PC-9 (cell line): ENCODE results near the gene FCN3. TPM values are rescaled to one million over a fixed set of nuclear protein-coding genes. Genes with fewer than 3 reads are reported as not detected.
A peak's percentile ranks its signal among the peaks of the same experiment; 100 is the strongest.

Source experiments
- BruUV-seq: library from RNA; stranded (reverse); fragments of 400-500 nt; replicated peaks from 2 replicates; lab custom pipeline; 2021; lab: Mats Ljungman, UMichigan
- CTCF ChIA-PET: fragments of 300-600 bp; sonication (Branson Sonifier 250); formaldehyde crosslinking; loops from one replicate; lab custom pipeline; 2022; ENCODE audit warnings: antibody characterized with exemption; lab: Charles Lee
- POLR2A ChIA-PET: fragments of 300-600 bp; sonication (Branson Sonifier 250); formaldehyde crosslinking; loops from one replicate; lab custom pipeline; 2022; ENCODE audit warnings: antibody characterized with exemption; ENCODE audit not compliant: unreplicated experiment; lab: Charles Lee
- DNase-seq, 2 experiments: peaks; one replicate each; pipeline versions ENCODE4 v3.0.0 to v3.0.0-alpha.2; 2015 to 2022; ENCODE audit warnings: mixed read lengths in 1 of 2
- H2AFZ ChIP-seq: fragments of 200-600 bp; sonication (generic); 2 replicates; pipeline ENCODE4 v1.8.1; 2017; ENCODE audit warnings: antibody characterized with exemption
- H3F3A ChIP-seq: fragments of 200-600 bp; sonication (generic); 2 replicates; pipeline ENCODE4 v1.8.1; 2017; ENCODE audit warnings: antibody characterized with exemption, mild to moderate bottlenecking, low read depth; ENCODE audit not compliant: insufficient read depth
- H3K27ac ChIP-seq: fragments of 200-600 bp; sonication (generic); 2 replicates; pipeline ENCODE4 v1.6.1; 2016; ENCODE audit warnings: mixed run types
- H3K27me3 ChIP-seq: fragments of 200-600 bp; sonication (generic); 2 replicates; pipeline ENCODE4 v1.6.1; 2016; ENCODE audit warnings: low read depth, mixed run types; ENCODE audit not compliant: insufficient read depth
- H3K36me3 ChIP-seq: fragments of 200-600 bp; sonication (generic); 2 replicates; pipeline ENCODE4 v1.6.1; 2016; ENCODE audit warnings: low read depth, mixed run types
- H3K4me1 ChIP-seq: fragments of 200-600 bp; sonication (generic); replicated peaks from 2 replicates; pipeline ENCODE4 v1.6.1; 2016; ENCODE audit warnings: mixed run types; ENCODE audit not compliant: insufficient read depth
- H3K4me2 ChIP-seq: fragments of 200-600 bp; sonication (generic); 2 replicates; pipeline ENCODE4 v1.6.1; 2017; ENCODE audit warnings: mixed run types
- H3K4me3 ChIP-seq: fragments of 200-600 bp; sonication (generic); 2 replicates; pipeline ENCODE4 v1.6.1; 2016; ENCODE audit warnings: mixed run types
- H3K79me2 ChIP-seq: fragments of 200-600 bp; sonication (generic); 2 replicates; pipeline ENCODE4 v1.6.1; 2017; ENCODE audit warnings: low read depth, mixed run types
- H3K9me2 ChIP-seq: fragments of 200-600 bp; sonication (generic); 2 replicates; pipeline ENCODE4 v1.8.1; 2017; ENCODE audit warnings: mild to moderate bottlenecking; ENCODE audit not compliant: insufficient read depth
- H3K9me3 ChIP-seq: fragments of 200-600 bp; sonication (generic); 2 replicates; pipeline ENCODE4 v1.8.1; 2016; ENCODE audit warnings: low read depth; ENCODE audit not compliant: insufficient read depth
- H4K20me1 ChIP-seq: fragments of 200-600 bp; sonication (generic); 2 replicates; pipeline ENCODE4 v1.8.1; 2017; ENCODE audit not compliant: insufficient read depth
- CTCF ChIP-seq: fragments of 200-600 bp; sonication (generic); conservative IDR thresholded peaks from 2 replicates; pipeline ENCODE4 v1.6.1; 2017; ENCODE audit warnings: mixed run types, antibody characterized with exemption, mild to moderate bottlenecking, moderate library complexity
- EZH2 ChIP-seq: fragments of 200-600 bp; sonication (generic); IDR thresholded peaks from 2 replicates; pipeline ENCODE4 v1.8.0; 2017; ENCODE audit warnings: antibody characterized with exemption, low read depth
- intact Hi-C: fragments of 100-400 bp; cut with micrococcal nuclease; formaldehyde crosslinking; loops from one replicate; pipeline ENCODE4 v1.10.0; 2022; ENCODE audit not compliant: unreplicated experiment
- total RNA-seq: library from RNA; stranded (reverse); gene quantifications from 2 replicates; pipeline ENCODE4 v1.2.3, GENCODE V29; 2021

The FCN3 gene
- total RNA-seq, 1 experiment from 2014 or later = not detected

- no peak for TF ChIP-seq CTCF
- TF ChIP-seq EZH2 = no peak
- H4K20me1 ChIP-seq = no peaks in the 10 kb centered on the region
- no peaks in the 10 kb centered on the region; the same call in 1 of the 2 replicates for H3K36me3 ChIP-seq
- intact Hi-C loops = no loop called here
- no peaks in the 10 kb centered on the region for H3K79me2 ChIP-seq
- peaks cover 16% of the 10 kb centered on the region for H3K4me1 ChIP-seq
- ChIA-PET CTCF (no interaction called here), POLR2A (no interaction called here)
- H3K4me2 ChIP-seq = no peak overlapping the region
- BruUV-seq = no TSS peak
- H3K27me3 ChIP-seq = no peaks in the 10 kb centered on the region
- peaks cover 12% of the 10 kb centered on the region; the same call in 1 of the 2 replicates for H3F3A ChIP-seq
- no peak overlapping the region for H2AFZ ChIP-seq
- no peaks in the 10 kb centered on the region for H3K9me2 ChIP-seq
- H3K27ac ChIP-seq = no peak overlapping the region
- no peak for DNase-seq
- H3K4me3 ChIP-seq = no peak overlapping the region
- no peaks in the 10 kb centered on the region for H3K9me3 ChIP-seq
Observed at GRCh38 chr1:27336756-27337155, 37.9 kb downstream of the FCN3 start.

GRCh38 chr1:27335506-27336422 lies 38.9 kb downstream of the FCN3 start:
- Histone ChIP-seq H3K9me3 (no peaks in the 10 kb centered on the region), H3K27ac (no peak overlapping the region), H3K36me3 (no peaks in the 10 kb centered on the region; the same call in 1 of the 2 replicates), H4K20me1 (no peaks in the 10 kb centered on the region), H3K79me2 (no peaks in the 10 kb centered on the region), H3K4me1 (peaks cover 7% of the 10 kb centered on the region), H3K9me2 (no peaks in the 10 kb centered on the region), H3F3A (peaks cover 6% of the 10 kb centered on the region; the same call in 1 of the 2 replicates), H2AFZ (no peak overlapping the region), H3K4me2 (no peak overlapping the region), H3K27me3 (no peaks in the 10 kb centered on the region), H3K4me3 (no peak overlapping the region)
- intact Hi-C loops = no loop called here
- DNase-seq = no peak
- TF ChIP-seq CTCF (no peak), EZH2 (no peak)
- TSS peak; percentile 18 for BruUV-seq
- CTCF ChIA-PET = interaction anchor here (0.5 to 0.6 kb wide), 2 partner anchors 27 to 53 kb away, joined by 3 to 4 read pairs; no protein-coding TSS in a partner anchor
- POLR2A ChIA-PET = no interaction called here

- Histone ChIP-seq H3K4me3 (no peak overlapping the region), H3K9me3 (no peaks in the 10 kb centered on the region), H3K4me1 (no peaks in the 10 kb centered on the region), H2AFZ (no peak overlapping the region), H3K27me3 (no peaks in the 10 kb centered on the region), H3K27ac (no peak overlapping the region), H4K20me1 (no peaks in the 10 kb centered on the region), H3K36me3 (no peaks in the 10 kb centered on the region; the same call in 1 of the 2 replicates), H3K9me2 (no peaks in the 10 kb centered on the region), H3K4me2 (no peak overlapping the region), H3K79me2 (no peaks in the 10 kb centered on the region), H3F3A (no peaks in the 10 kb centered on the region)
- intact Hi-C loops = no loop called here
- ChIA-PET POLR2A (no interaction called here), CTCF (interaction anchor here (0.5 kb wide), 1 partner anchor 105 kb away, joined by 3 read pairs; no protein-coding TSS in a partner anchor)
- DNase-seq = no peak
- BruUV-seq = no TSS peak
- TF ChIP-seq CTCF = no peak
- no peak for TF ChIP-seq EZH2
Observed at GRCh38 chr1:27333717-27334279, 40.8 kb downstream of the FCN3 start.
